ENCODE measurements around the gene ARRB2.

- no peak for TF ChIP-seq EZH2phosphoT487 (IDR thresholded peaks at IDR 0.05)
- no peak for TF ChIP-seq CTCF (IDR thresholded peaks at IDR 0.05)
- no peak for TF ChIP-seq EZH2 (IDR thresholded peaks at IDR 0.05)
Measured at GRCh38 chr17:4665027-4665426, 45.4 kb upstream of the ARRB2 start.

Data from neural progenitor cell (in vitro differentiated cells).